NCI-H774 (cell line): Measurements from ENCODE around the gene TSPAN15.
"Not testable (repeated sequence)": the region's sequence is repeated elsewhere in the genome, so short reads cannot be mapped to it uniquely, and the experiment has no call there.

ENCODE experiments used
- DNase-seq: peaks from one replicate; lab custom pipeline; 2025; lab: John Stamatoyannopoulos, UW

TSPAN15 gene

GRCh38 chr10:69488149-69488844 is 37.0 kb downstream of the TSPAN15 start:
- not testable (repeated sequence) for DNase-seq

GRCh38 chr10:69488856-69489255 is 37.6 kb downstream of the TSPAN15 start:
- DNase-seq = not testable (repeated sequence)

GRCh38 chr10:69489506-69490090 is 38.3 kb downstream of the TSPAN15 start:
- no peak for DNase-seq

- DNase-seq = no peak
These were observed 39.6 kb downstream of the TSPAN15 start for GRCh38 chr10:69490876-69491275.

DNA sequence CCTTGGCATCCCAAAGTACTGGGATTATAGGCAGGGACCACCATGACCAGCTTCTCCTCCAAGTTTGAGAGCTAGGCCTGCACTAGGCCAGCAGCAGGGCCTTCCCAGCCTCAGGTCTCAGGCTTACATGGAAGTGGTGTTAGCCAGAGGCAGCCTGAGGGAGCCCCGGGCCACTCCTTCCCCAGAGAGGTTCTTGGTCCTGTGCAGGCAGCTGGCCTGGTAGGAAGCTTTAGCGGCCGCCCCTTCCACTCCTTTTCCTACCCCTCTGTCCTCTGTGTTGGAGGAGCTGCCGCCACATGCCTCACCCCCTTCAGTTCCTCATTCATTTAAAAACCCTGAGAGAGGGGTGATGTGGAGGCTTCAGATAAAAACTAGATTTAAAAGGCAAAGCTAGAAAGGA is 40.3 kb downstream of the TSPAN15 start:
- DNase-seq = no peak

GRCh38 chr10:69492091-69492745 is 41.0 kb downstream of the TSPAN15 start:
- DNase-seq = no peak

DNA sequence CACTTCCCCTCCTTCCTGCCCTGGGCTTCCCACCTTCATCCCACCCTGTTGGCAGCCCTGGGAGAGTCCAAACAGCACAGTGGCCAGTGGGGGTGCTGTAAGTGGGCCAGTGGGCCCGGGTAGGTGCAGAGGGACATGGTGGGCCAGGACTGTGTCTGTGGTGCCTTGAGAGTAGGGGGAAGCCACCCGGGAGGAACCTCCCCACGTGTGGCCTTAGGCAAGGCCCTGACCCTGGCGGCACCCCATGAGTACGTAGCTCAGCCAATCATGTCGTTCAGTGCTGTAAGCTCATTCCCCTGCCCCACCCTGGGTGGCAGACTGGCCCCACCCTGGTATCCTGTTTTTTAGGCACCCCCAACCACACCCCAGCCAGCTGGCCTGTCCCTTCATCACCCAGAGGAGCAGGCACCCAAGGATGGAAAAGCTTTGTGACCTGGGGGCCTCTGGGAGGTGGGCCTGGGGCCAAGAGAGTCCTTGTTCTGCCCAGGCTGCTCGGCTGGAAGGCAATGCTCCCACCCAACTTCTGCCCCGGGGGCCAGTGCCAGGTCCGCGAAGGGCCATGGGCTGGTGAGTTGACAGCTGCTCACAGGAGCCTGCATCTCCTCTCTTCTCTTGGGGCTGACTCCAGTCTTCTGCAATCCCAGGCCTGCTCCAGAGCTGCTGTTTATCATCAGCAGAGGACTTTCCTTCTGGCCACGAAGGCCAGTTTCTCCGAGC is 41.6 kb downstream of the TSPAN15 start:
- DNase-seq = no peak

GRCh38 chr10:69494626-69495558 is 43.6 kb downstream of the TSPAN15 start:
- no peak for DNase-seq

DNA sequence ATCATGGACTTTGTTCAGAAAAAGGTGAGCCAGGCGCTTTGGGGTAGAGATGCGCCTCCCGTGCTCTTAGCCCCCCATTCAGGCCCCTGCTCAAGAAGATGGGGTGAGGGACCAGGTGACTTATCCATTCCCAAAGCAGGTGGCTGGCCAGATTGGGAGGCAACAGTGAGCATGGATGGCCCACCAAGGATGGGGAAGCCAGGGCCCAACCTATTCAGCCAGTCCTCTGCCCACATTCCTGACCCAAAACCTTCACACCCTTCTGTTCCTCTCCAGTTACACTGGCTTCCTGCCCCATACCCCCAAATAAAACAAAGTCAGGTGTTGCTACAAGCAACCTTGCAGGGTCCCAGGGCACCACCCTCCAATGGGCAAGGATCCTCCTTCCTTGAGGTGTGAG is 44.4 kb downstream of the TSPAN15 start:
- DNase-seq = no peak

- no peak for DNase-seq
These were observed 45.3 kb downstream of the TSPAN15 start for GRCh38 chr10:69496352-69497230.

DNA sequence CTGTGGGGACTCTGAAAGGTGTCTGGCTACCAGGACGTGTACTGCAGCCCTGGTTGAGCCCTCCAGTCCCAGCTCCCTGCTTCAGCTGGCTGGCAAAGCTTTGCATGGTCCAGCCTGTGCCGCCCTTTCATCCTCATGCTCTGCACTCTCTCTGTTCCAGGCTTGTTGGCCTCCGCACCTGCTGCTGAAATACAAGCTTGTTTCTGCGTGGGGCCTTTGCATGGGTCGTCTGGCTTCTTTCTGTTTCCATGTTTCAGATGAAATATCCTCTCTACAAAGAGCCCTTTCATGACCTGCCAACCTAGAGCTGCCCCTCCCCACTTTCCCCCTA is 45.9 kb downstream of the TSPAN15 start:
- DNase-seq = no peak

DNA sequence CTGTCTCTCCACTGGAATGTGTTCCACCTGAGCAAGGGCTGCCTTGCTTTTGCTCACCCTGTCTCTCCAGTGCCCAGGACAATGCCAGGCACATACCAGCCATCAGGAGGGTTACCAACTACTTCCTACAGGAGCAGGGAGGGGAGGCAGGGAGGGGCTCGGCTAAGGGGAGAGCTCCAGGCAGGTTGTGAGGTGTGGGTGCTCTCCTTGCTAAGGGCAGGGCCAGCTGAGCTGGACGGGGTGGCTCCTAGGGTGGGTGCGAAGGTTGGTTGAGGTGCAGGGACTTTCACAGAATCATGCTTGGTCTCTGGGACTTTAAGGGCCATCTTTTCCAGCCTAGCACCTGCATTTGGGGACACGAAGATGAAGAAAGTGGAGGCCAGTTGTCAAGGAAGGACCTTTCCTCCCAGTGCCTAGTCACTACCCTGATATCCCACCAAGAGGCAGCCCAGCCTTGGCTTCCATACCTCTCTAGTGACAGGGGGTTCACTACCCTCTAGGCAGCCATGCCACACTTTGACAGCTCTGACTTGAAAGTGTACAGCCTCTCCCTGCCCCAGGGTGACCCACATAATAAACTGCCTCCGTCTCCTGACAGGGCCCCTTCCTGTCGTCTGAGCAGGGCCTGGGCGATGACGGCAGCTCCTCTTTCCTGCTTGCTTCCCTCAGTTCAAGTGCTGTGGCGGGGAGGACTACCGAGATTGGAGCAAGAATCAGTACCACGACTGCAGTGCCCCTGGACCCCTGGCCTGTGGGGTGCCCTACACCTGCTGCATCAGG is 46.5 kb downstream of the TSPAN15 start:
- DNase-seq = no peak

- DNase-seq = no peak
These were observed 47.6 kb downstream of the TSPAN15 start for GRCh38 chr10:69498711-69499471.

DNA sequence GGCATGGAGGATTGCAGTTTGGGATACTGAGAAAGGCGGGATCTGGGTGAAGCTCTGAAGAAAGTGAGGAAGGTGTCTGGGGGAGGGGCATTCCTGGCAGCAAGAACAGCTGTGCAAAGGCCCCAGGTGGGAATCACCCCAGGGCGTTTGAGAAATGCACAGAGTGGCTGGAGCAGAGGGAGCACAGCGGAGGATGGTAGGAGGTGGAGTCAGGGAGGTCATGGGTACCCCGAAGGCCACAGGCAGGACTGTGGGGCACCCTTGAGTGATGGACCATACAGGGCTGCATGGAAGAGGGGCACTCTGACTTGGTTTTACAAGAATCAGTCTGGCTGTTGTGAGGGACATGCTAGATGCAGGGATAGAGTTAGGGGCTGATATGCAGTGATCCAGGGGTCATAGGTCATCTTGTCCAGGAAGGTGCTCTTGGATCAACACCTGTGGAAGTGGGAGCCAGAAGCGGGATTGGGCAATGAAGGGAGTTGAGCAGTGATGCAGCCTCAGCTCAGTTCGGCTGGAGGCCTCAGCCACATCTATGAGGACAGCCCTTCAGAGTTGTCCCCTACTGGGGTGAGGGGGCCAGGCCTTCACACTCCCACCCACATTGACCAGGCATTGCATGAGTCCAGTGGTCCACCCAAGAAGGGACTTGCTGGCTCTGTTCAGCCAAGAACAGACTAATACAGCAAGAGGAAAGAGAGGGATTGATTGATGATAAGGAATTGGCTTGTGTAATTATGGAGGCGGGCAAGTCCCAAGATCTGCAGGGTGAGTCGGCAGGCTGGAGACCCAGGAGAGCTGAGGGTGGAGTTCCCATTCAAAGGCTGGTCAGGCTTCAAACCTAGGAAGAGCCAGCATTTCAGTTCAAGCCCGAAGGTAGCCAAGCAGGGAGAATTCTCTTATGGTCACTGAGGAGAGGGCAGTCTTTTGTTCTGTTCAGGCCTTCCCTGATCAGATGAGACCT is 48.7 kb downstream of the TSPAN15 start:
- no peak for DNase-seq

DNA sequence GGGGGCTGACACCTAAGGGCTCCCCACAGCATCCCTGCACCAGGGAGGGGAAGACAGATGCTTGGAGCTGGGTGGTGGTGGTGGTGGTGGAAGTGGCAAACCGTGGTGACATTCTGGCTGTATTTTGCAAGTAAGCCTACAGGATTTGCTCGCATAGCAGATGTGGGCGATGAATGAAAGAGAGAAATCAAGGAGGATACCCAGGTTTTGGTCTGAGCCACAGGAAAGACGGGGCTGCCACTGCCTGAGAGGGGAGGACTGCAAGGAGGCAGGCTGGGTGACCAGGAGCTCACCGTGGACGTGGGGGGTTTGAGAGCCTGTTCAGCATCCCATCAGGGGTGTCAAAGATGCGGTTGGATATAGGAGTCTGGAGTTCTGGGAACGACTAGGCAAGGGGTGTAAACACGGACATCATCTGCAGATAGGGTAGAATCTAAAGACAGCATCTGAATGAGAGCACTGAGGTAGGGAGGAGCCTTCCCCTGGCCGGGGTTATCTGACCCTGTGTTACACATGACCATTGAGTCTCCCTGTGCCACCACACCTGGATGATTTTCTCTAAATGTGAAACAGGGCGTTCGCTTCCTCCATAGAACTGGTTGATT is 49.7 kb downstream of the TSPAN15 start:
- DNase-seq = no peak

DNA sequence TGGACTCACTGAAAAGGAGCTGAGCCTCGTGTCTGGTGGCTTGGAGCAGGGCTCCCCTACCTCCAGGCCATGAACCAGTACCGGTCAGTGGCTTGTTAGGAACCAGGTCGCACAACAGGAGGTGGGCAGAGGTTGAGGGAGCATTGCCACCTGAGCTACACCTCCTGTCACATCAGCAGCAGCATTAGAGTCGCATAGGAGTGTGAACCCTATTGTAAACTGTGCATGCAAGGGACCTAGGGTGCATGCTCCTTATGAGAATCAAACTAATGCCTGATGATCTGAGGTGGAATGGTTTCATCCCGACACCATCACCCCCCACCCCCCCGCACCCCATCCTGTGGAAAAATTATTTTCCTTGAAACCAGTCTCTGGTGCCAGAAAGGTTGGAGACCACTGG is 50.4 kb downstream of the TSPAN15 start:
- no peak for DNase-seq

GRCh38 chr10:69502589-69502988 is 51.3 kb downstream of the TSPAN15 start:
- DNase-seq = no peak
